Globus pallidus (tissue), 1 donor: ENCODE results near the gene RAI1.

ENCODE experiments used
- DNase-seq: peaks from one replicate; pipeline ENCODE4 v3.0.0-alpha.2; 2015; ENCODE audit warnings: low spot score

The RAI1 gene

DNA sequence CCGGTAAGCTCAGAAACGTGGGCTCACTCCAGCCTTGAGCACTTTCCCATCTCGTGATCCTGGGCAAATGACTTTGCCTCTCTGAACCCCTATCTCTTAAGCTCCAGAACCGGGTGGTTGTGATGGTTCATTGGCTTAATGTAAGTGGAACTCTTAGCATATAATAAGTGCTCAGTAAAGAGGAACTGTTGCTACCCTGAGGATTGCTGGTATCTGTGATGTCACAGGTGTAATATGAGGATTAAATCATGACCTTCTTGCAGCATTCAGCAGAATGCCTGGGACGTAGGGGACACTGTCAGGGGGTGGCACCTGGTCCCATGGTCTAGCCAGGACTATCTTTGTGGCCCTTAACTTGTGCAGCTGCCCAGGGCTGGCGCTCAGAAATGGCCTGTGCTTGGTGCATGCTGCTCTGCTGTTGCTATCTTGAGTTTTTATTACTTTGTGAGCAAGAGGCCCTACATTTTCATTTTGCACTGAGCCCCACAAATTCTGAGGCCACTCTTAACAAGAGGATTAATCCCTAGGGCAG is 86.7 kb downstream of the RAI1 start:
- no peak for DNase-seq

DNA sequence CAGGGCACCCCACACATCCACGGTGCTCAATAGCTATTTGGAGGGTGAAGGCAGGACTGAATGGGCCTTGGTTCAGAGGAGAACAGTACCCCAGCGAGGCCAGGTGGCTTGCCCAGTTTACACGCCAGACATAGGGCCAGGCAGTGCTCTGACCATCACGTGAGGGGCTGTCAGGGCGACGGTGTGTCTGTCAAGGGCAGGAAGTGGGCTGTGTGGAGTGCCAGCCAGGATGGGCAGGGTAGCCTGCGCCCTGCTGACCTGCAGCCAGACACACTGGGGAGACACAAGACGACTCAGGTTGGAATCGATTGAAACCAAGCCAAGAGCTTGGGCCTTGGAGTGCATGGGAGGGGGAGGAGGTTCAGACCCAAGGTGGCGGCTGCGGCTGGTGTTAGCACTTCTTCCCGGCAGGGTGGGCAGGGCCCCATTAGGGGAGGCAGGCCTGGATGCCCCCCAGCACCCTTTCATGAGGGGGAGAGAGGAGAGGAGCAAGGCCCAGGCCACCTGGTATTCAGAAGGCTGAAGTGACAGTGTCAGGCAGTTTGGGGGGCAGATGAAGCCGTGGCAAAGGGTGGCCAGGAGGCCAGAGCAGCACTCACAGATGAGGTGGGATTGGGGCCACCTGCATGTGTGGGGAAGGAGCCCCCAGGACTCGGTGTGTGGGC is 87.3 kb downstream of the RAI1 start:
- no peak for DNase-seq

DNA sequence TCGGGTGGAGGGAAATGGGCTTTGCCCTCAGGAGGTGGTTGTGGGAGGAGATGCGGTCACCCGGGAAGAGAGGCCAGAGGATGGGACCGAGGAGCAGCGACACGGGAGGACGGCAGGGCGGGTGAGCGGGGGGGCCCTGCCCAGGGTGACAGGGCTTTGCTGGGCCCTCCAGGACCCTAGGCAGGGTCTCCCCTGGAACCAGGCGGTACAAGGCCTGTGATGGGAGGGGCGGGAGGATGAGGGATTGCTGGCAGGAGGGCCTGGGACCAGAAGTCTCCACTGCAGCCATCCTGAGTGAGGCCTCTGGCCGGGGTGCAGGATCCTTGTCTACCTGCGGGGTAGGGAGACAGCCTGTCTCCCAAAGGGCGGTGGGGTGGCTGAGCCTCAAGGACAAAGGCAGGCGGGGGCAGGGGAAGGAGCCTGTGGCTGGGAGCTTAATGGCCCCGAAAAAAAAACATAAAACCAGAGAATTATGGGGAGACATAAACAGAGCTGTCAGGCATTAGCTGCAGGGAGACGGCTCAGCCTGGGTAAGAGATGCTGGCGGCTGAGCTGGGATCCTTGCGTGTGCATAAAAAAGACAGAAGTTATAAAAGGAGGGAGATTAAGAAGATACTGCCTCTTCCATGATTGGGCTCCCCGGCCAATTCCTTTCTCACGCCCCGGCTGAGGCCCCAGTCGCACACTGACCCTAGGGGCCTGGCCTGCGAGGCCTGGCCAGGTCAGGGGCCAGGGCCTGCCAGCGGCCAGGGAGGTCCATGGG is 88.8 kb downstream of the RAI1 start:
- DNase-seq: no peak

DNA sequence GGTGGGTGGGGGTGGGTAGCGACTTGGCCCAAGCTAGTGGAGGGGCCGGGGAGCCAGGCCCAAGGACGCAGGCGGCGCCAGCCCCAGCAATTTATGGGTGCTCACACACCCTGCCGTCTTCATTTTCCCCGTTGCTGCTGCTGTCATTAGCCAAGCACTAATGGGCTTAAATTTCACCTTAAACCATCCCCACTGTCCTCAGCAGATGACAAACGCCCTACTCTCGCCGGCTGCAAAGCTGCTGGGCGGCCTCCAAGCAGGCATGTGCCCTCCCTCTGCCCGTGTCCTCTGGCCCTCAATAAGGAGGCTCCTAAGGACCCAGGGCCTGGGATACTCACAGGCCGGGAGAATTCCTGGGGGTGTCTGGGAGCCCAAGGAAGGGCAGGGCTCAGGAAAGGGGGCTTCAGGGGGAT is 89.4 kb downstream of the RAI1 start:
- DNase-seq: no peak

DNA sequence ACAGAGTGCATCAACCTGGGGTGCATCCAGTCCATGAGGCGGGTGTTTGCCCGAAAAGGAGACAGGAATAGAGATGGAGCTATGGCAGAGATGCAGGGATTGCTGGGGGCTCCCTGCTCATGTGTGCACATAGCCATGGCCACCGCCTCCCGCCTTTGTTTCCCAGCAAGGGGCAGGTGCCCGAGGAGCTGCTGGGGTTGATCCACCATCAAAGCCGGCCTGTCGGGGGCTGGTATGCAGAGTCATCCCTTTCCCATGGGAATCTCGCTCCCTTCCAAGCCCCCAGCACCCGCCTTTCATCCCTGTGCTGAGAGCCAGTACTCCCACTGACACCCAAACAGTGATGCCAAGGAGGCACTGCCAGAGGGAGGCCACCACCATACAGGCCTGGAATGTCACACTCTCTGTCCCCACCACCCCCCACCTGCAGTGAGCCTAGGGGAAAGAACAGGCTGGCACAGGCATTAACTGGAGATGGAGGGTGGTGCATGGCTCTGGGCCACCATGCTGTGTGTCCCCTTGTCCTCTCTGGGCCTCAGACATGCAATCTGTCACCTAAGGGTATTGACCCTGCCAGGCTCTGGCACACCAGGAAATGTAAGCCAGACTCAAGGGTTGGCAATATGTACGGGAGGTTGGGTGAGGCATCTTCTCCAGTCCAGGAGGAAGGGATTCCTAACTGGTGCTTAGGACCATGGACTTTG is 90.4 kb downstream of the RAI1 start:
- no peak for DNase-seq

DNA sequence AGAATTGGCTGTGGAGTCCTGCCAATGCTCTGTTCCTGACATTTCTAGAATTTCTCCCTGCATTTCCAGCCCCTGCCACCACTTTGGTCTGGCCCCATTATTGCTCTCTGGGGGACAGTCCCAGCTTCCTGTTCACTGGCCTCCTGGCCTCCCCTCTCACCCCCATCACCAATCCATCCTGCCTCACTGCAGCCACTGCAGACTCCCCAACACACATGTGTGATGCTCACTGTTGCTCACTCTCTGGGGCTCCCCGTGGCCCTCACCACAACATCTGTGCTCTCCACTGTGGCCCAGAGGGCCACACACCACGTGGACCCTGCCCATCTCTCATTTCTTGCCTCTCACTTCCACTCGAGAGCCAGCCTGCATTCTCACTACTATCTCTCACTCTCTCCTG is 91.0 kb downstream of the RAI1 start:
- DNase-seq: no peak

DNA sequence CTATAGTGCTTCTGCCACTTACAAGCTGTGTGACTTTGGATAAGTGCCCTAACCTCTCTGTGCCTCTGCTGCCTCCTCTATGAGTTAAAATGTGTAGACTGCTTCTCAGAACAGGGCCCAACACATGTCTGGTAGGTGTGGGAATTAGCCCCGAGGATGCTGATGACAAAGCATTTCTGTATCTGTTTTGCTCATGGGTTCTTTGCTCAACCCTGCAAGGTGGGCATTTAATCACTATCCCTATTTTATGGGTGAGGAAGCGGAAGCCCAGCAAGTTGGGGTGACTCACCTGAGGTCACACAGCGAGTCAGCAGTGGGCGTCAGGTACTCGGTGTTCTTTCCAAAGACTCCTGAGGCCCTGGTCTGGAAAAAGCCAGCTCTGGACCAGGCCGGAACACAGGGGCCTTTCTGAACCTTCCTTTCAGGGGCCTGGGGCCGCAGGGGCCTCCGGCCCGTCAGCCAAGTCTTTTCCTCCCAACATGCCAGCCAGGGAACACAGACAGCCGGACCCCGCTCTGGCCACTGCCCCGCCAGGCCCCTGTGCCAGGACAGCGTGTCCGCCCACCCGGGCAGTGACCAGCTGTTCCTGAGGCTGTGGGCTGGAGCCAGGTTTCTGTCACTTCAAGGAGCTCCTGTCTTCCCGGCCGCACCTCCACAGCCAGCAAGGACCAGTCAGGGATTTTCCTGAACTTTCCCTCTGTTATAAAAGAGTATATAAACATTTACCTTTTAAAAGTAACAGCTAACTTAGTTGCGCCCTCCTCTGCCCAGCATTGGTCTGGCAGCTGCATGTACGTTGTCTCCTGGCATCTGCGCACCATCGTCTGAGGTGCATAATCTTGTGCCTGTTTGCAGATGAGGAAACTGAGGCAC is 93.0 kb downstream of the RAI1 start:
- no peak for DNase-seq

DNA sequence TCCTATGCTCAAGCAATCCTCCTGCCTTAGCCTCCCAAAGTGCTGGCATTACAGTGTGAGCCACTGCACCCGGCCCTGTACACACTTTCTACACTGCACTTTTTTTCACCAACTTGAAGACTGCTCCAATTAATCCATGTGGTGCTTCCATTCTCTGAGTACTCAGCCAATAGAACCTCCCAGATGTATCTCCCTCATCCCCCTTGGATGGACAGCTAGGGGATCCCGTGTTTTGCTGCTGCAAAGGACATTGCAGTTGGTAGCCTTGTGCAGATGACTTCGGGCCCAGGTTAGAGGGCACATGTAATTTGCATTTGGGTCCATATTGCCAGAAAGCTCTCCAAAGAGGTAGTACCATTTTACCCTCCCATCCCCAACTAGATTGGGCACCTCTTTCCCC is 95.6 kb downstream of the RAI1 start:
- no peak for DNase-seq

DNA sequence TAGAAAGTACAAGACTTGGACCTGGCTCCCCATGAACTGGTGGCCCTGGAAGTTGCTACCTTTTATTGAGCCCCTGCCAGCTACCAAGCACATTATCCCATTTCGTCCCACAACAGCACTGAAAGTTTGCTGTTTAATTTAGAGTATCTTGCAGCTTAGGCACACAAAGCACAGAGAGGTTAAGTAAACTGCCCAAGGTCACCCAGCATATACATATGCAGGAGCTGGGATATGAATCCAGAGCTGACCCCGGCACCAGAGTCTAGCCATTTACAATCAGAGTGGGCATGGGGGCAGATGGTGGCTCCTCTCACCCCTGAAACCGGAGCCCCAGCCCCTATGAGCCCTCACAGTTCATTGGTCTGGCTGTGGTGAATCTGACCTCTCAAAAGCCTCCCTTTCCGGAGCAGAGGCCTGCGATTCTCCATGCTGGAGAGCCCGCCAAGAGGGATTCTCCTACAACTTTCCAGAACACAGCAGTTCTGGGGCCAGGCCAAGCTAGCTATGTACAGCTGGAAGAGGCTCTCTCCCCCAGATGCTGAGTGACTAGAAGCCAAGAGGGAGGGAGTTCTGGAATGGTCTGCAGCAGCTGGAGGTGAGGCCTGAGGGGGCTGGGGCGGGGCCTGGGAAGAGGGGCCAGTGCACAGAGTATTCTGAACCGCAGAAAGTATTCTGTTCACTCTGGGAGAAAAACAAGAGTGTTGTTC is 97.2 kb downstream of the RAI1 start:
- peak; percentile 85 for DNase-seq

DNA sequence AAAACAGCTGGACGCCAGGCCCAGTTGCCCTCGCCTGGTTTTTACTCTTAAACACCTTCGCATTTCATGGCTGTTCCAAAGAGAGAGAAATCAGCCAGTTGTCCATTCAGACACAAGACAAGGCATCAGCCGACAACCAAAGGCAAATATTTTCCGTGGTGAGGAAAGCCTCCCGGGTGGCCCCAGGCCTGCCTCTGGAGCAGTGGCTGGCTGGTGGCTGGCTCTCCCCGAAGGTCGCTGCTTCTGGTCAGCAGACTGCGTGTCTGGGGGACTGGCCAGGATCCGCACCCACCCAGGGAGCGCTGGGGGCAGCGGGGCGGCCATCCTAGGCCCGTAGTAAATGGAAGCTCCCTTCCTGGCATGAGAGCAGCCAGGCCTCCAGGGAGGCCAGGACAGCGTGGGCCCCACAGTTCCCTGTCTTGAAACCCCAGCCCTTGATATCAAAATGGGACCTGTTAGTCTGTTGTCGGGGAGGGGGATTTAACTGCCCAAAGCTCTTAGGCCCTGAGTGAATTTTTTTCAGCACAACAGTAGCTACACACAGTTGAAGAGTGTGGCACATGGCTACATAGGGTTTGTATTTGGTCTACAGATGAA is 97.9 kb downstream of the RAI1 start:
- DNase-seq: peak; percentile 45

DNA sequence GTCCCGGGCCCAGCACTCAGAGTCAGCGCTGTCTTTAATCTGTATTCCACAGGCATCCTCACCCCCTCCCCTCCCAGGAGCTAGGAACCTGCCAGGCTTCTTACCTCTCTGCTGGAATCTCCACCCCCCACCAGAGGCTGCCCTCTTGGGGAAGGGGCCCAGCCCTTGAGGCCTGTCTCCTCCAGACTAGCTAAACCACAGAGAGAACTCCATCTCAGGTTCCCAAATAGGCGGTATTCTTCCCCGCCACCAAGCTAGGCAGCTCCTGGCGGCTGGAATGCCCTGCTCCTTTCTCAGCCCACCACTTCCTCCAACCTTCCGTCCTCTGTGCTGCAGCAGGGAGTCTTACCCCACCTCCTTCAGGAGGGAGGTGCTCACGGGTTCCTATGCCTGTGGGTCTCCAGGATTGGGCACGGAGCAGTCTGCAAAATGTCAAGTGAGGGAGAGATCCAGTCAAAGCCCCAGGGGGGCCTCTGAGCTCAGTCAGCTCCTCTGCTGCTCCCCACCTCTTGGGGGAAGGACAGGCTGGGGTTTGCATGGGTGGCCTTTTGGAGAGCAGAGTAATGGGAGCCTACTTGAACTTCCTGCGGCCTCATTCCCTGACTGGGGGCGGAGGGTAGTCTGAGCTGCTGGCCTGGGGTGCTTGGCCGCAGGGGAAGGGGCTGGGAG is 99.8 kb downstream of the RAI1 start:
- peak; percentile 51 for DNase-seq

DNA sequence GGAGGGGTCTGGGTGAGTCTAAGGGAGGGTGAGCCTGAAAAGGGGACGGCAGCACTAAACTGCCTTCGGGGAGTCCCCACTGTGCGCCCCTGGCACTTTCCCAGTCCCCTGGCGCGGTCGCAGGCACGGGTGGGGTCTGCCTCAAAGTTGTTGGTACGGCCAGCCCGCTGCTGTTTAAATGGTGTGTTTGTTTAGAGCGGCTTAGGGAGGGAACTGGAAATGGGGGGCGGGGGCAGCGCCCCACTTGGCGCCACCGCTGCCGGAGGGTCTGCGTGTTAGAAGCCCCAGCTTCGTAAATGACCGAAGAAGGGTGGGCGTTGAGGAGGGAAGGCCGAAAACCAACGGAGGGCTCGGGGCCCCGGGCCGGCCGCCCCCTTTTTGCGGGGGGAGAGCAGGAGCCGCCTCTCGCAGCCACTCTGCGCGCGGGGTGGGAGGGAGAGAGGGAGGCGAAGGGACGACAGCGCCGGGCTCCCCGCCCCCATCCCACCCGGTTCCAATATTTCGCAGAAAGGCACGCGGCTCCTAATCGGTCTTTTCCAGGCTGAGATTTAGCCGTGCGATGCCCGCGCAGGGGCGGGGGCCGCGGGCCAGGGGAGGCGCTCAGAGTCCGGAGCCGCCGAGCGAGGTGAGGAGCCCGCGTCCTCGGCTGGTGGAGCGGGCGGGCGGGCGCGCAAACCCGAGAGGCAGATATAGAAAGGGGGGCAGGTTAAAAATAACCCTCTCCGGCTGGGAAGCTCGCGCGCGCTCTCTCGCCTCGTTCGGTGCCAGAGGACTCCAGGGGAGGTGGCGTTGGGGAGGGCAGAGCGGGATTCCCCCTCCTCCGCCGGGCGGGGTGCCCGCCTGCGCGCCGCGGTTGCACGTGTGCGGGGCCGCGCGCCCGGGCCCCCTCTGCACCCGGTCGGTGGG is 100.6 kb downstream of the RAI1 start:
- peak; percentile 91 for DNase-seq

DNA sequence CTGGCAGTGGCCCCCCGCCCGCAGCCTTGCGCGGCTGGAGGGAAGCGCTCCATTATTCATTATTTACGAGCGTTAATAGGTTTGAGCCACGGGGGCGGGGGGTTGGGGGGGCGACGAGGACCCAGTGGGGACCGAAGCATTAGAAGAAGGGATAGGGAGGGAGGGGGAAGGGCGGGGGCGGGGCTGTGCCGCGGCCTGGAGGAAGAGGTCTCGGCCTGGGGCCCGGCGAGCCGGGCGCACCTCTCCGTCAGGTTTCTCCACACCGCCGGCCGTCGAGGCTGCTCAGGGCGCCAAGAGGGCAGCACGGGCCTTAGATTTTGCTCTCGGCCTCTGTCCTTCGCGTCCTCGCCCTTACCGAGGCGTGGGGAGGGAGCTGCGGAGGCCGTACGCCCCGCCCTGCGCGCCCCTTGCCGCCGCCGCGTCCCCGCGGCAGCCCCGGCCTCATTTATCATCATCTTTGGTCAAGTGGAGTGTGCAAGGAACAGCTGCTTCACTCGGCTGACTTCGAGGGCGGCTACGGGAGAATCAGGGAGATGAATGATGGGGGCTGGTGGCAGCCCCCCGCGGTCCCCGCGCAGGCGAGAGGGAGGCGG is 101.4 kb downstream of the RAI1 start:
- no peak for DNase-seq

DNA sequence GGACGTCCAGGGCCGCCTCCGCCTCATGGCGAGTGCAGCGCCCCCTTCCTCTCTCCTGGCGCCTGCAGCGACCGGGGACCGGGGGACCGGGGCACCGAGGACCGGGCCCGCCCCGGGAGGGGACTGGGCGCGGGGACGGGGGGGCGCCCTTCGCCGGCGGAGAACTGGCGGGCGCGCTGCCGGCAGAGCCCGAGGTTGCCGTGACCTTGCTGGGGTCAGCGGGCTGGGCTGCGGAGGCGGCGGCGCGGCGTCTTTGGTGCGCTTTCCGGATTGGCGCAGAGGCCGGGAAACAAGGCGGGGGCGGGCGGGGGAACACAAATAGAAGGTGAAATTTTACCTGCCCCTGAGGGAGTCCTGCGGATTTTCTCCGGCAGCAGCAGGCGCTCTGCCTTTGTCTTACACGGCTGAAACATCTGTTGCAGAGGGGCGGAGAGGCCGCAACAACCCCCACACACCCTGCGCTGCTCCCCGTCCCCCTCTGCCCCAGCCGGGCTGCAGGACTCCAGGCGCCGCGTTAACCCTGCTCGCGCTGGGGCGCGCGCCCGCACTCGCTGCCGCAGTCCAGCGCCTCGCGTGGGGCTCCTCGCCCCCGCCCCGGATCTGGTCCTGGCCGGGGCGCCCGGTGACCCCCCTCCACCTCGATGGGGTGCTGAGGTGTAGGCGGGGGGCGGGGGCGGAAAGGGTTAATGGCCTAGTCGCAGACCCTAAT is 102.0 kb downstream of the RAI1 start:
- DNase-seq: peak; percentile 72

DNA sequence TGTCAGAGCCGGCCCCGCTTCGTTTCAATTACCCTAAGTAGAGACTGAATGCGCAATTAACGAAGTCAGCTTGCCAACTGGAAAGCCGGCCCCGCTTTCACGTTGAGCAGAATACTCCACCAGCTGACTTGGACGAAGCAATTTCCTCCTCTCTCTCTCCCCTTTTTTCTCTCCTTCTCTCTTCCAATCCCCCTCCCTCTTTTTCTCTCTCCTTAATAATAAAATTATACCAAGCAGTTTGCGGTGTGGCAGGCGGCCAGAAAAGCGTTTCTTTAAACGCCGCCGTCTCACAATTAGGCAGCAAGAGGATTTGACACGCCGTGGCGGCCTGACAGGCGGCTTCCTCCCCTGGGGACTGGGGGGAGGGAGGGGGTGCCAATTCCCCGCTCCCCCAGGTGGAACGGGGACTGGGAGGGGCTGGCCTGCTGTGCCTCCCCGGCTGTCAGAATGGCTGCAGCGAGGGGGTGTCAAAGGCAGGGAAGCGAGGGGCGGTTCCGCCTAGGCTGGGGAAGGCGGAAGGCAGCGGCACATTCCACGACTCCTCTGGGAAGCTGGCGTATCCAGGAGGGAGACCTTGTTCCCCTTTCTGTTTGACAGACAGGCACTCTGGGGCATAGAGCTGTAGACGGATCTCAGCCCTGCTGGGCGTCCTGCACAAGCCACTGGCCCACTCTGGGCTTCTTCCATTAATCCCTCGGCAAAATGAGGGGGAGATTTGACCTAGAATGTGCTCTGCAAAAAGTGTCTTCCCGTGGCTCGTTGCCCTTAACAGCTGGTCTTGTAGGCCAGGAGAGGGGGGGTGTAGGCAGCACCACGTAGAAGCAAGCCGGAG is 102.8 kb downstream of the RAI1 start:
- DNase-seq: peak; percentile 83

DNA sequence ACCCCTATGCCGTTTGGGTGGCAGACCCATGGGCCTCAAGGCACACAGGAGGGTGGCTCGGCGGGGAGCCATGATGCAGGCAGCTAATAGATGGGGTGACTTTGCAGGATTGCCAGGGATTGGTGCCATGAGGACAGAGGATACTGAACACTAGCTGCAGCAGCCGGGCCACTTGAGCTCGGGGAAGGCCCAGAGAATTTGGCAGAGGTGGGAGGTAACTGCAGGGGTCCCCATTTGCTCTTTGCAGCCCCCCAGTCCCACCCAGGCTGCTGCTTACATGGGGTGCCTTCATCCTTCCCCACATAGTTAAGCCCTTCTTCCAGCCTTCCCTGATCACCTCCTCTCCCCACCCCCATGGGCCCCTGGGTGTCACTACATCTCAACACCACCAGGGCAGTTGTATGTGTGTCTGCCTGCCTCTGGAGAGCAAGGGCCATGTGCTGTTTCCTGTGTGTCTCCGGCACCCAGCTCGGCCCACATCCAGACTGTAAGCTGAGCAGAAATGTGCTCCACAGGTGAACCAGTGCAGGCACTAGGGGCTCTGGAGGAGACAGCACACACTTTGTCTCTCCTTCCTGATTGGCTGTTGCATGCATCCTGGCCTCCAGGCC is 103.5 kb downstream of the RAI1 start:
- peak; percentile 64 for DNase-seq

DNA sequence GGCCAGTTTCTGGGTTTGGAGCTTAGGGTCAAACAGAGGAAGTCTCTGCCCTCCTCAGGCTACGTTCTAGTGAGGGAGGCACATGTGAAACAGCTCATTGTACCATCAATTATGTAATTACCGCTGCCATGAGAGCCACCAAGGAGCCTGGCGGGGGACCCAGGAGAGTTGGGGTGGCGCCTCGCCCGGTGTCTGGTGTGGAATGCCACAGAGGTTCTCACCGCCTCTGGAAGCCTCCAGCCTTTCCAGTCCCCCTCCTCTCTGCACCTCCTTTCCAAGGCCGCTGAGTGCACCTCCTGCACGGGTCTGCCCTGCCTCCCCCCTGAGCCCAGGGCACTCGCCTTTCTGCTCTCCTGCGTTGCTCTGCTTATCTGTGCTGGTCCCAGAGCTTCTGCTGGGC is 104.1 kb downstream of the RAI1 start:
- DNase-seq: peak; percentile 53
